MM.1S (cell line): Measurements from ENCODE around the gene HNRNPC.

Experiments used
- EZH2 ChIP-seq: fragments of 300-600 bp; sonication (generic); optimal IDR thresholded peaks from 2 replicates; pipeline ENCODE3; 2017; ENCODE audit warnings: low read depth, mild to moderate bottlenecking, antibody characterized with exemption, low read length, mixed read lengths
- TF ChIP-seq, protein P1 (sequence below): fragments of 300-600 bp; sonication (generic); IDR thresholded peaks from 2 replicates; pipeline ENCODE4 v1.5.1; 2016; ENCODE audit warnings: antibody characterized with exemption, low read length, mixed read lengths

DNA sequence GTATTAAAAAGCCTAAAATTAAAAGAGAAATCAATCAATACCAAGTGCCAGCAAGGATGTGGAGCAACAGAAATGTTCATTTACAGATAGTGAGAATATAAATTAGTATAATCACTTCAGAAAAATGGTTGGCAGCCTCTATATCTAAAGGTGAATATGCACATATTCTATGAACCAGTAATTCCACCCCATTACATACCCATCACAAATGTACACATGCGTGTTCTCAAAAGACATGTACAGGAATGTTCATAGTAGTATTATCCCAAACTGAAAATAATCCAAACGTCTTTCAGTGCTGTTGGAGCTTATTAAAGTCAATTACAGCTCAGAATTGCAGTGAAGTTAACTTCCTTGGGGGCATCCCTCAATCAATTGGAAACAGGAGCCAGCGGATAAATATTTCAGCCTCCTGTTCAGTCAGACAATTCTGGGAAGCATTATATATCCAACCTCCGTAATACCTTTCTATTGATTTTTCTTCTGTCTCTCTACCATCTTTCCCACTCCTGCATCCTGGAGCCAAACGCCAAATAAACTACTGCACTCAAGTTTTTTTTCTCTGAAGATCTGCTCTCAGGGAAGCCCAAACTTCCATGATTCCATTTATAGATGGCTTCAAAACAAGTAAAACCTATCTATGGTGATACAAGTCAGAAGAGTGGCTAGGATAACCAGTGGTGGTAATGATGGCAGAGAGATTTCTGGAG is 68.3 kb downstream of the HNRNPC start:
- TF ChIP-seq, protein P1, sequence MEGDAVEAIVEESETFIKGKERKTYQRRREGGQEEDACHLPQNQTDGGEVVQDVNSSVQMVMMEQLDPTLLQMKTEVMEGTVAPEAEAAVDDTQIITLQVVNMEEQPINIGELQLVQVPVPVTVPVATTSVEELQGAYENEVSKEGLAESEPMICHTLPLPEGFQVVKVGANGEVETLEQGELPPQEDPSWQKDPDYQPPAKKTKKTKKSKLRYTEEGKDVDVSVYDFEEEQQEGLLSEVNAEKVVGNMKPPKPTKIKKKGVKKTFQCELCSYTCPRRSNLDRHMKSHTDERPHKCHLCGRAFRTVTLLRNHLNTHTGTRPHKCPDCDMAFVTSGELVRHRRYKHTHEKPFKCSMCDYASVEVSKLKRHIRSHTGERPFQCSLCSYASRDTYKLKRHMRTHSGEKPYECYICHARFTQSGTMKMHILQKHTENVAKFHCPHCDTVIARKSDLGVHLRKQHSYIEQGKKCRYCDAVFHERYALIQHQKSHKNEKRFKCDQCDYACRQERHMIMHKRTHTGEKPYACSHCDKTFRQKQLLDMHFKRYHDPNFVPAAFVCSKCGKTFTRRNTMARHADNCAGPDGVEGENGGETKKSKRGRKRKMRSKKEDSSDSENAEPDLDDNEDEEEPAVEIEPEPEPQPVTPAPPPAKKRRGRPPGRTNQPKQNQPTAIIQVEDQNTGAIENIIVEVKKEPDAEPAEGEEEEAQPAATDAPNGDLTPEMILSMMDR = no peak
- TF ChIP-seq EZH2 = no peak
